NCI-H2196 (cell line): ENCODE results near the gene KLK5.
"Not testable (repeated sequence)": the region's sequence is repeated elsewhere in the genome, so short reads cannot be mapped to it uniquely, and the experiment has no call there.

Experiments
- DNase-seq: peaks from one replicate; lab custom pipeline; 2025; ENCODE audit not compliant: unreplicated experiment; lab: John Stamatoyannopoulos, UW

The KLK5 gene, protein sequence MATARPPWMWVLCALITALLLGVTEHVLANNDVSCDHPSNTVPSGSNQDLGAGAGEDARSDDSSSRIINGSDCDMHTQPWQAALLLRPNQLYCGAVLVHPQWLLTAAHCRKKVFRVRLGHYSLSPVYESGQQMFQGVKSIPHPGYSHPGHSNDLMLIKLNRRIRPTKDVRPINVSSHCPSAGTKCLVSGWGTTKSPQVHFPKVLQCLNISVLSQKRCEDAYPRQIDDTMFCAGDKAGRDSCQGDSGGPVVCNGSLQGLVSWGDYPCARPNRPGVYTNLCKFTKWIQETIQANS

GRCh38 chr19:50952910-50953309 is at the start of gene KLK5:
TSS of gene KLK5 (minus strand) at chr19:50953038. CDS start at chr19:50952657, 381 bp downstream.
- no peak for DNase-seq

DNA sequence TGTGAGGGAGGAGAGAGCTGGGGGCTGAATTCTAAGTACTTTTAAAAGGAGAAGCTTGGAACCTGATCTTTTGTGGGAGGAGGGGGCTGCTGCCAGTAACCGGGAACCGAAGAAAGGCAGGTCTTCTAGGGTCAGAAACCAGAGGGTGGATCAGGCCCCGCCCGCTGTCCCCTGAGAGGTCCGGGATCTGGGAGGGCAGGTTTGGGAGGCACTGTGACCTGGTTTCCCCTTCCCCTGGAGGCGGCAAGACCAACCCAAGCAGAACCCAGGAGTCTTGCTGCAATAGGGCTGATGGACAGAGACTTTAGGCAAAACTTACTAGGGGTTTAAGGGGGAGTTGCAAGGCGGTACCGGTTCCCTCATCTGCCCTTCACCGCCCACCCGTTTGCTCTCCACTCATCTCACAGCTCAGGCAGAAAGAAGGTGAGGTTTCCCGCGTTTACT is 49.3 kb upstream of the KLK5 start:
- DNase-seq = no peak

- no peak for DNase-seq
Measured at GRCh38 chr19:51001515-51001914, 48.7 kb upstream of the KLK5 start, which contains the start of gene KLK8. TSS of gene KLK8 (minus strand) at chr19:51001604. CDS start at chr19:51001167, 437 bp downstream.

- no peak for DNase-seq
Measured at GRCh38 chr19:51000981-51001380, 48.1 kb upstream of the KLK5 start.

- DNase-seq = no peak
Measured at GRCh38 chr19:51000426-51000825, 47.6 kb upstream of the KLK5 start.

- no peak for DNase-seq
Measured at GRCh38 chr19:50998686-50999085, 45.8 kb upstream of the KLK5 start.

- DNase-seq = no peak
Measured at GRCh38 chr19:50998061-50998460, 45.2 kb upstream of the KLK5 start.

DNA sequence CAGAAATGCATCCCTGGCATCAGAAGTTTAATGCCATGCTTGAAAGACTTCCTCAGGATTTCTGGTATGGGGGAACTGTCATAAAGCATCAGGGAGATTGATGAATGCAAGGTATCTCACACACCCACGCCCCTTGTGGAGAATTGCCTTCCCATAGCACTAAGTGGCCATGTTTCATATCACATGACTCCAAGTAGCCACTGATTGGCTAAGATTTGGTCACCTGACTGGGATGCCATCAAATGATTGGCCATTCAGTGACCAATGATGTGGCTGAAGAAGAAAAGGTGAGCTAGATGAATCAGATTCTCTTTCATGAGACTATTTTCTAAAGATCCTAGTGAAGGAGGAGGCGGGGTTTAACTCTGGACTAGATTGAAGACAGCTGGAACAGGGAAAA is 41.3 kb upstream of the KLK5 start:
- no peak for DNase-seq

- DNase-seq = no peak
Measured at GRCh38 chr19:50992666-50993035, 39.8 kb upstream of the KLK5 start.

DNA sequence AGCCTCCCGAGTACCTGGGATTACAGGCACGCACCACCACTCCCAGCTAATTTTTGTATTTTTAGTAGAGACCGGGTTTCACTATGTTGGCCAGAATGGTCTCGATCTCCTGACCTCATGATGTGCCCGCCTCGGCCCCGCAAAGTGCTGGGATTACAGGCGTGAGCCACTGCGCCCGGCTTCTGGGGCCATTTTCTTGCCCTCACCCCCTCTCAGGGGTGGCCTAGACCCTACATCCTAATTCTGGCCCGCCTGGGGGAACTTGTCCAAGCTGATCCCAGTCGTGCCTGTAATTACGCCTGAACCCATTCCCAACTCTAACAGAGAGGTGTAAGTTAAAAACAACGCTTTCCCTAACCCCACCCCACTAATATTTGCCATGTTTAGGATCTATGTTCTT is 31.6 kb upstream of the KLK5 start:
- DNase-seq = not testable (repeated sequence)

DNA sequence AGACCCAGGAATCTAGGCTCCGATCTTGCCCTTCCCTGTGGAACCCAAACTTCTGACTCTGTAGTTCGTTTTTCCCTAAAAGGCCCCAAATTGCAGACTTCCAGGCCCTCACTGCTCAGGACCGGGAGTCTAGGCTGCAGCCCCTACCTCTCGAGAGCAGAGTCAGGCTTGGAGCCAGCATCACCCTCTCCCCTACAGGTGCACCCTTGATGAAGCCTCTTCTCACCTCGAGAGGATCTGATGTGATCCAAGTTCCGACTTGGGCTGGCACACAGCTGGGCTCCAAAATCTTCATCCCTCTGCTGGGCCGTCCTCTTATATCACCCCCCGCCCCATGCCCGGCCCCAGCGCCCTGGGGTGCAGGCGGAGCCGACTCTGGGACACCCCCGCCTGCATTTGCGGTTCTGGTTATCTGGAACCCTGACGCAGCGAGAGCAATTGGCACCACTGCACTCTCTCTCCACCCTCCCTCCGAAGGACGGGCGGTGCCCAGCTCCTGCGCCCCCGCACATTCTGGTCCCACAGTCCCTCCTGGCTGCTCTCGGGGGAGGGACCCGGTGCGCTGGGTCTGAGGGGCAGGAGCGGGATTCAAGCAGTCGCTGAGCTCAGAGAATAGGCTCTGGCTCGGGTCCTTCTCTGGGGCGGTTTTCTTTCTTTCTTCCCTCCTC is 30.9 kb upstream of the KLK5 start, which contains the start of gene KLK7:
KLK7 (minus strand) TSS at position 293 of the 668 bp plus-strand sequence. CDS start 1,518 bp downstream, outside the sequence.
- no peak for DNase-seq

DNA sequence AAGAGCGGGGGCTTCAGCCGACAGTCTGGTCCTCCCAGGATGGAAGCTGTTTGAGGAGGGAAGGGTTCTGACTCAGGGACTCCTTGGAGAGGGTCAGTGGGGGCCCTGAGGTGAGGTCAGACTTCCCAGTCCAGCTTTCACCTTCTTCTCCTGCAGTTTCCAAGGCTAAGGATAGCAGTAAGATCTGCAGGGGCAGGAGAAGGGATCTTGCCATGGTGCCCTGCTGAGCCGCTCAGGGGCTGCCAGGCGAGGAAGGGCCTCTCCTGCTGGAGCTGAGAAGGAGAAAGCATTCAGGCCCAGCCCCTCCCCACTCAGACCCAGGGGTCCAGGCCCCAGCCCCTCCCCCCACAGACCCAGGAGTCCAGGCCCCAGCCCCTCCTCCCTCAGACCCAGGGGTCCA is 29.3 kb upstream of the KLK5 start:
- DNase-seq = no peak

DNA sequence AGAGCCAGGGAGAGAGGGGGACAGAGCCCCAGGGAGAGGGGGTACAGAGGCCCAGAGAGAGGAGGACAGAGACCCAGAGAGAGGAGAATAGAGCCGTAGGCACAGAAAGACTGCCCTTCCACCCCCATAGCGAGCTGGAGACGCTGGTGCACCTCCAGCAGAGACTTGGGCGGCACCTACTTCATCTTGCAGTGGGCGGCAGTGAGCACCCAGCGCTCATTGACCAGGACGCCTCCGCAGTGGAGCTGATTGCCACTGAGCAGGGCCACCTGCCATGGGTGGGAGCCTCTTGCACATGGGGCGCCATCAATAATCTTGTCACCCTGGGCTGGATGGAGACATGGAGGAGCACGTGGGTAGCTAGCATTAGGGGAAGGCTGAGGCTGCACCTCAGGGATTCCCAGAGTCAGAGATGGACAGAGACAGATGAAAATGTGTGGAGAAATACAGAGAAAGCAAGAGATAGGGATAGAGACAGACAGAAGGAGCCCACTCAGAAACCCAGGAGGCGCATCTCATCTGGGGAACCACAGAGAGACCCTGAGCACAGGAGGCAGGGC is 28.8 kb upstream of the KLK5 start:
- no peak for DNase-seq

DNA sequence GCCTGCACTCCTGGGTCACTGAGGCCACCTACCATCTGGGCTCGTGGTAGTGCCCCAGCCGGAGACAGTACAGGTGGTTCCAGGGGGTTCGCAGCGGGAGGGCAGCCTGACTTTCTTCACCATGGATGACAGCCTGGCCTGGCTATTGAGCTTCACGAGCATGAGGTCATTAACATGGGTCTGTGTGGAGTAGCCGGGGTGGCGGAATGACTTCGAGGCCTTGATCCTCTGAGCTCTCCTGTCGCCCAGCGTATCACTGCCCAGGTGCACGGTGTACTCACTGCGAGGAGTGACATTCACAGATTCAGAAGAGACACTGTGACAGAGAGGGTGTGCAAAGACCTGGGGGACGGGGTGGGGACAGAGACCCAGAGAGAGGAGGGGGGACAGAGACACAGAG is 27.4 kb upstream of the KLK5 start:
- no peak for DNase-seq

- DNase-seq = no peak
Measured at GRCh38 chr19:50979758-50980157, 26.9 kb upstream of the KLK5 start.

DNA sequence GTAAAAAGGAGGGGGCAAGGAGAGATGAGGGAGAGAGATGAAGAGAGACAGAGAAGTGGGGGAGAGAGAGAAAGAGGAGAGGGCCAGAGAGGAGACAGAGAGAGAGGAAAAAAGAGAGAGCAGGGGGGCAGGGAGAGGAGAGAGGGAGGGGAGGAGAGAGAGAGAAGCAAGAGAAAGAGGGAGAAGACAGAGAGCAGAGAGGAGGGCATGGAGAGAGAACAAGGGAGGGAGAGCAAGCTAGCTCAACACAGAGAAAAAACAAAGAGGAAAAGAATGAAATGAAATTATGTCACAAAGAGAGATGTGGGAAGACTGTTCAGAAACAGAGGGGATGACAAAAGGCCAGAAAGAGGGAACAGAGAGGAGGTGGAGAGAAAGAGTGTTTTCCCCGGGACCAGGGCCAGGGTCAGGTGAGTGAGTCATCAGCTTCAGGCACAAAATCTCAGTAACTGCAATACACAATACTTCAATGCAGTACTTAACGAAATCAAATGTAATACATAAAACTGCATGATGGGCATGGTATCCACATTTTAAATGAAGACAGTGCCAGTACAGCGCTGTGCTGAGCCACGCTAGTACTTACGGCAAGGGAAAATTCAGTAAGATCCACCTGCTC is 26.0 kb upstream of the KLK5 start:
- DNase-seq = no peak

GRCh38 chr19:50977626-50978025 is 24.8 kb upstream of the KLK5 start:
- DNase-seq = no peak

DNA sequence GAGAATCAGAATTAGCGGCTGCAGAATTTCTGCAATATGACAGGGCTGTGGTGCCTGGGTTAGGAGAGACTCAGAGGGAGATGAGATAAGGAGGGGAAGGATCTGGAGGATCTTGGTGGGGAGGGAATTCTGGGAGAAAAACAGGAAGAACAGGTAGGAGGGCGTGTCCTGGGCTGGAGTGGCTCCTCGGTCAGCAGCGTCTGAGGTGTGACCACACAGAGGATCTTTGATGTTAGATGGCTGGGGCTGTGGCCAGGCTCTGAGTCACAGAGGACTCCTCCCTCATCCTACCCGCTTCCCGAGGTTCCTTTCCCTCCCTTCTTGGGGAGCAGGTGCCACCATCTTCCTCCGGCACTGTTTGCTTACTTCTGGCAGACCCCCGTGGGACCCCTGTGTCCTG is 22.9 kb upstream of the KLK5 start:
- DNase-seq = peak; percentile 19

DNA sequence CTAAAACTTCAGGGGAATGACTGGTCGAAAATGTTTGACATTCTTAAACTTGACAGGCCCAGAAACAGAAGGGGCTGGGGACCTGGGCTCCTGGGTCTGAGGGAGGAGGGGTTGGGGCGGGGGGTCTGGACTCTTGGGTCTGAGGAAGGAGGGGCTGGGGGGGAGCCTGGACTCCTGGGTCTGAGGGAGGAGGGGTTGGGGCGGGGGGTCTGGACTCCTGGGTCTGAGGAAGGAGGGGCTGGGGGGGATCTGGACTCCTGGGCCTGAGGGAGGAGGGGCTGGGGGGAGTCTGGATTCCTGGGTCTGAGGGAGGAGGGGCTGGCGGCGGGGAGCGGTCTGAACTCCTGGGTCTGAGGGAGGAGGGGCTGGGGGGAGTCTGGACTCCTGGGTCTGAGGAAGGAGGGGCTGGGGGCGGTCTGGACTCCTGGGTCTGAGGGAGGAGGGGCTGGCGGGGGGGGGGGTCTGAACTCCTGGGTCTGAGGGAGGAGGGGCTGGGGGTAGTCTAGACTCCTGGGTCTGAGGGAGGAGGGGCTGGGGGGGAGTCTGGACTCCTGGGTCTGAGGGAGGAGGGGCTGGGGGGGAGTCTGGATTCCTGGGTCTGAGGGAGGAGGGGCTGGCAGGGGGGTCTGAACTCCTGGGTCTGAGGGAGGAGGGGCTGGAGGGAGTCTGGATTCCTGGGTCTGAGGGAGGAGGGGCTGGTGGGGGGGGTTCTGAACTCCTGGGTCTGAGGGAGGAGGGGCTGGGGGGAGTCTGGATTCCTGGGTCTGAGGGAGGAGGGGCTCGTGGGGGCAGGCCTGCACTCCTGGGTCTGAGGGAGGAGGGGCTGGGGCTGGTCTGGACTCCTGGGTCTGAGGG is 22.1 kb upstream of the KLK5 start:
- no peak for DNase-seq

GRCh38 chr19:50972795-50973376 is 20.0 kb upstream of the KLK5 start:
- no peak for DNase-seq
